Activated CD4-positive, alpha-beta T cell treated with anti-CD3 and anti-CD28 coated beads for 1 hour (primary cell): ENCODE measurements around the gene SCTR.
"Not testable (repeated sequence)": the region's sequence is repeated elsewhere in the genome, so short reads cannot be mapped to it uniquely, and the experiment has no call there.

Source experiments
- DNase-seq: peaks from one replicate; pipeline ENCODE4 v3.0.0-alpha.2; 2020

Gene SCTR

GRCh38 chr2:119426801-119427395 lies 97.4 kb downstream of the SCTR start:
- no peak for DNase-seq

GRCh38 chr2:119426396-119426675 lies 97.9 kb downstream of the SCTR start:
- DNase-seq = no peak

- no peak for DNase-seq
Measured at GRCh38 chr2:119425620-119426395, 98.5 kb downstream of the SCTR start.

GRCh38 chr2:119425119-119425405 lies 99.2 kb downstream of the SCTR start:
- DNase-seq = no peak

- no peak for DNase-seq
Measured at GRCh38 chr2:119424284-119425118, 99.8 kb downstream of the SCTR start.

- no peak for DNase-seq
Measured at GRCh38 chr2:119423811-119424210, 100.5 kb downstream of the SCTR start.

GRCh38 chr2:119423108-119423444 lies 101.2 kb downstream of the SCTR start:
- no peak for DNase-seq

GRCh38 chr2:119422360-119423107 lies 101.7 kb downstream of the SCTR start:
- DNase-seq = no peak

GRCh38 chr2:119421741-119422140 lies 102.5 kb downstream of the SCTR start:
- DNase-seq = no peak

- no peak for DNase-seq
Measured at GRCh38 chr2:119421304-119421703, 103.0 kb downstream of the SCTR start.

GRCh38 chr2:119419803-119420508 lies 104.3 kb downstream of the SCTR start:
- DNase-seq = no peak

GRCh38 chr2:119419065-119419464 lies 105.2 kb downstream of the SCTR start:
- no peak for DNase-seq

GRCh38 chr2:119417908-119418307 lies 106.4 kb downstream of the SCTR start:
- DNase-seq = no peak

- no peak for DNase-seq
Measured at GRCh38 chr2:119416299-119416923, 107.9 kb downstream of the SCTR start.

- no peak for DNase-seq
Measured at GRCh38 chr2:119415630-119416029, 108.7 kb downstream of the SCTR start.

- no peak for DNase-seq
Measured at GRCh38 chr2:119414894-119415293, 109.4 kb downstream of the SCTR start.

- no peak for DNase-seq
Measured at GRCh38 chr2:119409506-119409905, 114.8 kb downstream of the SCTR start.

GRCh38 chr2:119408221-119408619 lies 116.1 kb downstream of the SCTR start:
- DNase-seq = no peak

GRCh38 chr2:119407430-119408220 lies 116.7 kb downstream of the SCTR start:
- no peak for DNase-seq

- no peak for DNase-seq
Measured at GRCh38 chr2:119405151-119405550, 119.1 kb downstream of the SCTR start.

GRCh38 chr2:119403618-119404017 lies 120.7 kb downstream of the SCTR start:
- not testable (repeated sequence) for DNase-seq
